Activated CD4-positive, alpha-beta memory T cell treated with anti-CD3 and anti-CD28 coated beads for 36 hours (primary cell): Measurements from ENCODE around the gene GRP. TPM values are rescaled to one million over a fixed set of nuclear protein-coding genes. Genes with fewer than 3 reads are reported as not detected.
A peak's percentile ranks its signal among the peaks of the same experiment; 100 is the strongest.

ENCODE experiments used
- CTCF ChIA-PET: fragments of 350-600 bp; sonication (Branson Sonifier 250); formaldehyde crosslinking; loops from one replicate; lab custom pipeline; 2021; ENCODE audit warnings: antibody characterized with exemption, inconsistent platforms; lab: Charles Lee
- POLR2A ChIA-PET: fragments of 350-600 bp; sonication (Branson Sonifier 250); formaldehyde crosslinking; loops from one replicate; lab custom pipeline; 2021; ENCODE audit warnings: antibody characterized with exemption; lab: Charles Lee
- DNase-seq: peaks from one replicate; pipeline ENCODE4 v3.0.0-alpha.2; 2020
- H3K27ac Mint-ChIP-seq: one replicate; pipeline ENCODE4 v1.8.0; 2021; ENCODE audit warnings: mixed read lengths
- H3K27me3 Mint-ChIP-seq: one replicate; pipeline ENCODE4 v1.8.0; 2021; ENCODE audit warnings: mixed read lengths
- H3K36me3 Mint-ChIP-seq: one replicate; pipeline ENCODE4 v1.8.0; 2021; ENCODE audit warnings: mixed read lengths
- H3K4me1 Mint-ChIP-seq: one replicate; pipeline ENCODE4 v1.8.0; 2021; ENCODE audit warnings: low read depth, mixed read lengths
- H3K4me3 Mint-ChIP-seq: one replicate; pipeline ENCODE4 v1.8.0; 2021; ENCODE audit warnings: mild to moderate bottlenecking, mixed read lengths
- H3K9me3 Mint-ChIP-seq: one replicate; pipeline ENCODE4 v1.8.0; 2021; ENCODE audit warnings: mixed read lengths
- intact Hi-C: fragments of 100-400 bp; cut with micrococcal nuclease; formaldehyde crosslinking; loops from one replicate; pipeline ENCODE4 v1.15.1; 2023
- total RNA-seq, 2 experiments: library from RNA; stranded (reverse); gene quantifications; one replicate each; pipeline ENCODE4 v1.2.3, GENCODE V29; 2021

The GRP gene
- total RNA-seq, 2 experiments from 2014 or later: not detected

GRCh38 chr18:59269563-59270119 is 49.7 kb downstream of the GRP start:
- Mint-ChIP-seq H3K27me3 (peaks cover 79% of the 10 kb centered on the region), H3K4me1 (peaks cover 41% of the 10 kb centered on the region), H3K4me3 (peak overlapping the region; percentile 29), H3K9me3 (no peaks in the 10 kb centered on the region), H3K36me3 (no peaks in the 10 kb centered on the region), H3K27ac (no peak overlapping the region)
- ChIA-PET CTCF (interaction anchor here (0.9 to 3.6 kb wide), 9 partner anchors 17 to 189 kb away, joined by 3 to 22 read pairs (median 4); no protein-coding TSS in a partner anchor), POLR2A (no interaction called here)
- intact Hi-C loops: loop anchor here (1.0 to 10.0 kb wide), 7 partner anchors 20 to 1835 kb away; partner anchors contain the start of genes CCBE1 and ONECUT2
- DNase-seq: no peak

- no peaks in the 10 kb centered on the region for H3K36me3 Mint-ChIP-seq
- no peak overlapping the region for H3K27ac Mint-ChIP-seq
- H3K27me3 Mint-ChIP-seq: peaks cover 79% of the 10 kb centered on the region
- CTCF ChIA-PET: interaction anchor here (1.8 kb wide), 2 partner anchors 40 to 132 kb away, joined by 5 to 7 read pairs; no protein-coding TSS in a partner anchor
- H3K4me1 Mint-ChIP-seq: peaks cover 38% of the 10 kb centered on the region
- no peak for DNase-seq
- H3K9me3 Mint-ChIP-seq: no peaks in the 10 kb centered on the region
- POLR2A ChIA-PET: no interaction called here
- H3K4me3 Mint-ChIP-seq: no peak overlapping the region
- intact Hi-C loops: loop anchor here (5.0 to 10.0 kb wide), 2 partner anchors 427 to 1836 kb away; partner anchors contain the start of genes CCBE1 and ONECUT2
Measured at GRCh38 chr18:59270689-59271257, 50.8 kb downstream of the GRP start.

DNA sequence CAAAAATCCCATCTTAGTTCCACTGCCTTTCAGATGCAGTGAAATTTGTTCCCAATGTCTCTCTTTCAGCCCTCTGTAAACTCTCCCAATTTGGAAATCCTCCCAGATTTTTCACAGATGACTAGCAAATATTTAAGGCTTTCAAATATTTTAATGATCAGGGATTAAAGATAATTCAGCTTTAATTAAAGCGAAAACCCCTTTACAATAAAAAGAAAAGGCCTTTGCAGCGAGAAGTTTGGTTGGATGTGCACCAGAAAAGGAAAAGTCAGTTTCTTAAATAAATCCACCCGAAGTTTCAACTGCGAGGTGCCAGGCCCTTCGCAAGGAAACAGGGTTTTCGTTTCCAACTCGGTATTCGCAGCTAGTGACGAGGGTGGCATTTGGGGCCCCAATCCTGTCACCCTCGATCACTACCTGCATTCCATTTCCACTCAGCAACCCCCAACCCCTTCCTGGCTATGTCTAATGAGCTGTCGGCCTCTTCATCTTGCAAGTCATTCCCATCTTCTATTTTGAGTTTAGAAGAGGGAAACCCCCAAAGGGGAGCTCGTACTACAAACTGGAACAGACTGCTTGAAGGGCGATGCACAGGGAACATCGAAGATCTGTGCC is 51.8 kb downstream of the GRP start:
- Mint-ChIP-seq H3K9me3 (no peaks in the 10 kb centered on the region), H3K27ac (no peak overlapping the region), H3K36me3 (no peaks in the 10 kb centered on the region), H3K4me1 (peaks cover 33% of the 10 kb centered on the region), H3K4me3 (no peak overlapping the region), H3K27me3 (peaks cover 75% of the 10 kb centered on the region)
- intact Hi-C loops: loop anchor here (2.0 to 10.0 kb wide), 3 partner anchors 87 to 1837 kb away; partner anchors contain the start of genes CCBE1, LMAN1 and ONECUT2
- peak; percentile 31 for DNase-seq
- ChIA-PET POLR2A (no interaction called here), CTCF (interaction anchor here (1.1 to 1.8 kb wide), 3 partner anchors 23 to 131 kb away, joined by 4 to 7 read pairs (median 5); no protein-coding TSS in a partner anchor)

- ChIA-PET POLR2A (interaction anchor here (1.1 kb wide), 1 partner anchor 21 kb away, joined by 3 read pairs; no protein-coding TSS in a partner anchor), CTCF (interaction anchor here (0.6 to 1.8 kb wide), 7 partner anchors 9 to 188 kb away, joined by 3 to 12 read pairs (median 5); no protein-coding TSS in a partner anchor)
- intact Hi-C loops: loop anchor here (2.0 to 10.0 kb wide), 3 partner anchors 86 to 1838 kb away; partner anchors contain the start of genes CCBE1, LMAN1 and ONECUT2
- Mint-ChIP-seq H3K36me3 (no peaks in the 10 kb centered on the region), H3K4me3 (no peak overlapping the region), H3K4me1 (peaks cover 31% of the 10 kb centered on the region), H3K27ac (no peak overlapping the region), H3K27me3 (peaks cover 71% of the 10 kb centered on the region), H3K9me3 (no peaks in the 10 kb centered on the region)
- DNase-seq: no peak
Measured at GRCh38 chr18:59272221-59272888, 52.4 kb downstream of the GRP start.

DNA sequence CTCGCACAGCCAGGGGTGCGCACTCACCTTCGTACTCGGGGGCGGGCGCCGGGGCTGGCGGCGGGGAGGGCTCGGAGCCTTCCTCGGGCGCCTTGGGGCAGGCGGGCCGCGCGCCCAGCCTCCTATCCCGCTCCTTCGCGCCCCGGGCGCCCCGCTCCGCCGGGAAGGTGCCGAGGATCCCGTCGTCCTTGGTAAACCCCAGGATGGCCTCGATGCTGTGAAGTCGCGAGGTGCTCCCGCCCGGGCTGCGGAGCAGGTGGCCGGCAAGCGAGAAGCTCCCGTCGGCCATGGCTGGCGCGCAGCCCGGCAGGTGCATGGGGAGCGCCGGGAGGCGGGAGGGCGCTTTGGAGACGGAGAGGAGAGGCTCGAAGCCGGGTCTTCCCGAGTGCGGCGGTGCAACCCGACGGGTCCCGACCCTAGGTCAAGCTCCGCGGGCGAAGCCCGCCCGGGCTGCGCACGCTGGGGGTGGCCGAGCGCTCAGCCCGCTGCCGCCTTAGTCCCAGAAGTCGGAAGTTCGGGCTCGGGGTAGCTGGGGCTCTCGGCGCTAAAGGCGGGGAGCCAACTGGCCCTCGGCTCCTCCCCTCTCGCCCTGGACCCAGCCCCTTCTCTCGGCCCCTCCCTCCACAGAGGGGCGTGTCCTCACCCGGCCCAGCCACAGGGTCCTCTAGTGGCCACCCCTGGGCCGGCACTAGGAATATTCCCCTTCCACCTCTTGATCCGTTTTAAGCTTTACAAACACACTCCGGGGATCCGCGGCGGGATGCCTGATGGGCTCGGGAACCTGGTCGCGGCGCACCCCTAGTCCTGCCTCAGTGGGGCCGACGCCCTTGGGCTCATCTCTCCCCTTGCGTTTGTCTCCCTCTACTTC is 53.2 kb downstream of the GRP start, which contains the start of gene RAX:
Gene RAX (minus strand): TSS at position 564 of the 868 bp plus-strand sequence. CDS start 248 bp downstream, at position 316.
- Mint-ChIP-seq H3K27me3 (peaks cover 67% of the 10 kb centered on the region), H3K9me3 (no peaks in the 10 kb centered on the region), H3K36me3 (no peaks in the 10 kb centered on the region), H3K27ac (no peak within 1 kb of the TSS), H3K4me3 (peak within 1 kb of the TSS; percentile 10), H3K4me1 (peaks cover 25% of the 10 kb centered on the region)
- DNase-seq: peak; percentile 56
- POLR2A ChIA-PET: interaction anchor here (1.1 kb wide), 1 partner anchor 20 kb away, joined by 3 read pairs; no protein-coding TSS in a partner anchor
- CTCF ChIA-PET: interaction anchor here (0.6 to 1.7 kb wide), 6 partner anchors 10 to 189 kb away, joined by 3 to 12 read pairs (median 4); no protein-coding TSS in a partner anchor
- intact Hi-C loops: loop anchor here (2.0 to 10.0 kb wide), 3 partner anchors 86 to 1838 kb away; partner anchors contain the start of genes CCBE1, LMAN1 and ONECUT2

- peaks cover 17% of the 10 kb centered on the region for H3K4me1 Mint-ChIP-seq
- intact Hi-C loops: loop anchor here (2.0 to 10.0 kb wide), 3 partner anchors 85 to 1839 kb away; partner anchors contain the start of genes CCBE1, LMAN1 and ONECUT2
- no peak overlapping the region for H3K27ac Mint-ChIP-seq
- ChIA-PET POLR2A (interaction anchor here (1.1 kb wide), 1 partner anchor 19 kb away, joined by 3 read pairs; no protein-coding TSS in a partner anchor), CTCF (interaction anchor here (0.6 to 1.7 kb wide), 5 partner anchors 8 to 190 kb away, joined by 3 to 12 read pairs (median 3); no protein-coding TSS in a partner anchor)
- peak overlapping the region; percentile 10 for H3K4me3 Mint-ChIP-seq
- peaks cover 66% of the 10 kb centered on the region for H3K27me3 Mint-ChIP-seq
- no peaks in the 10 kb centered on the region for H3K9me3 Mint-ChIP-seq
- H3K36me3 Mint-ChIP-seq: no peaks in the 10 kb centered on the region
- DNase-seq: no peak
Measured at GRCh38 chr18:59273759-59274532, 54.0 kb downstream of the GRP start.

GRCh38 chr18:59274533-59274928 is 54.6 kb downstream of the GRP start:
- intact Hi-C loops: loop anchor here (5.0 to 10.0 kb wide), 2 partner anchors 423 to 1840 kb away; partner anchors contain the start of genes CCBE1 and ONECUT2
- H3K4me1 Mint-ChIP-seq: peaks cover 15% of the 10 kb centered on the region
- no peak overlapping the region for H3K27ac Mint-ChIP-seq
- no peak overlapping the region for H3K4me3 Mint-ChIP-seq
- no peaks in the 10 kb centered on the region for H3K36me3 Mint-ChIP-seq
- H3K9me3 Mint-ChIP-seq: no peaks in the 10 kb centered on the region
- CTCF ChIA-PET: interaction anchor here (1.4 kb wide), 1 partner anchor 8 kb away, joined by 3 read pairs; no protein-coding TSS in a partner anchor
- H3K27me3 Mint-ChIP-seq: peaks cover 64% of the 10 kb centered on the region
- POLR2A ChIA-PET: no interaction called here
- no peak for DNase-seq

DNA sequence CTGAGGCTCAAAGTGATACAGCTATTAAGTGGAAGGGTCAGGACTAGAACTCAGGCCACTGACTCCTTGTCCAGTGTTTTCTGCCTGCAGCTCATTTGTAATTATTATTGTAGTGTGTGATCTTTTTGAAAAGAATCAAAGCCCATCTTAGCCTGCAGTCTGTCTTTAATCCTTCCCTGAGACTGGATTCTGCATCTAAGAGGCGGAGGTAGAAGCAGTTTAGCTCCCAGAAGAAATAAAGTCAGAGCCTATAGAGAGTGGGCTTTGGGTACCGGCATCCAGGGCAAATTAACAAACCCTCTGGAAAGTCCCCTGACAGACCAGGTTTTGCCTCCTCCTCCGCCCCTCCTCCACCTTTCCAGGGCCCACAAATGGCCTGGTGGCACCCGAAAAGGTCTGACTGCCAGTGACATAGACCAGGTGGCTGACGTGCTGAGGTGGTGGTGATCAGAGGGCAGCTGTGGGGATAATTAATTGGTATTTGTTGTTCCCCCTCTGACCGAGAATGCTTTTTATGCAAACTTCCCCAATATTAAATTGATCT is 55.5 kb downstream of the GRP start:
- Mint-ChIP-seq H3K27ac (no peak overlapping the region), H3K36me3 (no peaks in the 10 kb centered on the region), H3K9me3 (no peaks in the 10 kb centered on the region), H3K4me3 (no peak overlapping the region), H3K4me1 (peaks cover 11% of the 10 kb centered on the region), H3K27me3 (peaks cover 60% of the 10 kb centered on the region)
- DNase-seq: no peak
- POLR2A ChIA-PET: no interaction called here
- CTCF ChIA-PET: interaction anchor here (0.6 to 2.0 kb wide), 4 partner anchors 9 to 161 kb away, joined by 3 to 10 read pairs (median 4); no protein-coding TSS in a partner anchor
- intact Hi-C loops: loop anchor here (10.0 kb wide), 1 partner anchor 1841 kb away; the partner anchor contains the start of gene ONECUT2

- Mint-ChIP-seq H3K9me3 (no peaks in the 10 kb centered on the region), H3K27ac (no peak overlapping the region), H3K4me1 (peaks cover 11% of the 10 kb centered on the region), H3K27me3 (peaks cover 56% of the 10 kb centered on the region), H3K4me3 (no peak overlapping the region), H3K36me3 (no peaks in the 10 kb centered on the region)
- ChIA-PET POLR2A (no interaction called here), CTCF (interaction anchor here (0.6 to 2.0 kb wide), 3 partner anchors 27 to 160 kb away, joined by 3 to 10 read pairs (median 4); no protein-coding TSS in a partner anchor)
- intact Hi-C loops: loop anchor here (10.0 kb wide), 1 partner anchor 1841 kb away; the partner anchor contains the start of gene ONECUT2
- no peak for DNase-seq
Measured at GRCh38 chr18:59276047-59276446, 56.1 kb downstream of the GRP start.
